Keratinocyte (primary cell): ENCODE measurements around the gene RPP38. TPM values are rescaled to one million over a fixed set of nuclear protein-coding genes. Genes with fewer than 3 reads are reported as not detected.

Experiments used
- DNase-seq: peaks from one replicate; pipeline ENCODE4 v3.0.0-alpha.2; 2011; ENCODE audit warnings: low read depth, missing footprints, low spot score
- FAIRE-seq: peaks from 2 replicates; lab custom pipeline; 2011; peaks lifted over from hg19 to GRCh38; lab: Jason Lieb, UNC
- H2AFZ ChIP-seq: 2 replicates; pipeline ENCODE4 v1.6.0; 2012; ENCODE audit warnings: low read length, control low read depth, inconsistent platforms; ENCODE audit not compliant: control insufficient read depth
- H3K27ac ChIP-seq: 2 replicates; pipeline ENCODE4 v1.5.1; 2011; ENCODE audit warnings: low read length; ENCODE audit not compliant: control insufficient read depth, insufficient read depth
- H3K27me3 ChIP-seq: 3 replicates; pipeline ENCODE4 v1.6.0; 2011; ENCODE audit warnings: low read length; ENCODE audit not compliant: control insufficient read depth, insufficient read depth; ENCODE audit errors: extremely low read depth
- H3K36me3 ChIP-seq, 2 experiments: 2 replicates in 1 of 2; 3 replicates in 1 of 2; pipeline ENCODE4 v1.5.1; 2011; ENCODE audit warnings: low read length in 2 of 2, mild to moderate bottlenecking in 1 of 2; ENCODE audit not compliant: control insufficient read depth in 2 of 2, insufficient read depth in 2 of 2; ENCODE audit errors: extremely low read depth in 1 of 2
- H3K4me1 ChIP-seq: 3 replicates; pipeline ENCODE4 v1.5.1; 2011; ENCODE audit warnings: low read length; ENCODE audit not compliant: control insufficient read depth, insufficient read depth; ENCODE audit errors: extremely low read depth
- H3K4me2 ChIP-seq: 3 replicates; pipeline ENCODE4 v1.6.0; 2011; ENCODE audit warnings: low read depth, low read length; ENCODE audit not compliant: control insufficient read depth, insufficient read depth; ENCODE audit errors: extremely low read depth
- H3K4me3 ChIP-seq, 3 experiments: fragments of 200-600 bp in 1 of 3; sonication (generic) in 1 of 3; 2 replicates in 2 of 3; 3 replicates in 1 of 3; pipeline ENCODE4 v1.5.1; 2011 to 2016; ENCODE audit warnings: low read length in 3 of 3, mild to moderate bottlenecking in 3 of 3, control low read depth in 2 of 3, inconsistent platforms in 1 of 3, low read depth in 1 of 3, mixed read lengths in 1 of 3, mixed run types in 1 of 3, moderate library complexity in 1 of 3; ENCODE audit not compliant: control insufficient read depth in 2 of 3, insufficient read depth in 2 of 3; ENCODE audit errors: extremely low read depth in 1 of 3
- H3K79me2 ChIP-seq: 2 replicates; pipeline ENCODE4 v1.6.0; 2012; ENCODE audit warnings: low read length; ENCODE audit not compliant: control insufficient read depth, insufficient read depth
- H3K9ac ChIP-seq: 3 replicates; pipeline ENCODE4 v1.6.0; 2011; ENCODE audit warnings: low read length; ENCODE audit not compliant: control insufficient read depth, insufficient read depth; ENCODE audit errors: extremely low read depth
- H3K9me1 ChIP-seq: 3 replicates; pipeline ENCODE4 v1.6.0; 2011; ENCODE audit warnings: low read length; ENCODE audit not compliant: control insufficient read depth, insufficient read depth; ENCODE audit errors: extremely low read depth
- H3K9me3 ChIP-seq: 2 replicates; pipeline ENCODE4 v1.5.1; 2012; ENCODE audit warnings: low read depth, low read length; ENCODE audit not compliant: control insufficient read depth
- H4K20me1 ChIP-seq: 3 replicates; pipeline ENCODE4 v1.6.0; 2011; ENCODE audit warnings: low read length; ENCODE audit not compliant: control insufficient read depth, insufficient read depth; ENCODE audit errors: extremely low read depth
- CTCF ChIP-seq, 3 experiments: IDR thresholded peaks in 1 of 3; conservative IDR thresholded peaks in 1 of 3; optimal IDR thresholded peaks in 1 of 3; 2 replicates in 2 of 3; 3 replicates in 1 of 3; pipeline versions ENCODE3 to v1.5.1; 2011; ENCODE audit warnings: low read length in 3 of 3, mild to moderate bottlenecking in 3 of 3, moderate library complexity in 2 of 3, control low read depth in 1 of 3, inconsistent platforms in 1 of 3; ENCODE audit not compliant: insufficient read depth in 2 of 3; ENCODE audit errors: extremely low read depth in 1 of 3
- EZH2 ChIP-seq: IDR thresholded peaks from one replicate; pipeline ENCODE4 v1.6.1; 2012; ENCODE audit warnings: inconsistent platforms, mild to moderate bottlenecking, low read length, moderate library complexity
- dilution Hi-C: fragments of 300-500 bp; cut with MboI; formaldehyde crosslinking; loops from one replicate; pipeline ENCODE4 v1.7.0; 2020; ENCODE audit warnings: low sequenced_read_pairs; ENCODE audit not compliant: extremely low pct_ligation_motif_present
- polyA plus RNA-seq, 5 experiments: library from polyadenylated mRNA; depleted of rRNA in 3 of 5; stranded (reverse) in 3 of 5; stranded (forward) in 1 of 5; unstranded in 1 of 5; fragments of >200 nt; gene quantifications; 1 replicate in 1 of 5; 2 replicates in 3 of 5; 3 replicates in 1 of 5; pipeline versions ENCODE4 v1.2.1 to v1.2.3, GENCODE V29; 2011 to 2012; ENCODE audit warnings: missing spikeins in 2 of 5, low read depth in 1 of 5, low replicate concordance in 1 of 5

The RPP38 gene
- polyA plus RNA-seq, 1 donor (not counting 4 experiments of a cell fraction or from before 2014, with no cell fraction given): 32.4 TPM

- no peaks in the 10 kb centered on the region for H3K79me2 ChIP-seq
- TF ChIP-seq EZH2: no peak
- peak in 1 of 3 experiments; percentile 39 for TF ChIP-seq CTCF (optimal IDR thresholded peaks at IDR 0.05 in 1 of 3, IDR thresholded peaks at IDR 0.05 in 1 of 3, conservative IDR thresholded peaks at IDR 0.05 in 1 of 3; ENCODE audit: extremely low read depth in 1 of 3, insufficient read depth in 2 of 3, low read length in 3 of 3)
- H3K4me3 ChIP-seq: peak within 1 kb of the TSS; percentile 49 to 63 (median 59)
- peak within 1 kb of the TSS; percentile 87 for H2AFZ ChIP-seq
- peak within 1 kb of the TSS; percentile 15 for H3K9ac ChIP-seq
- H3K27ac ChIP-seq: no peak within 1 kb of the TSS
- H3K27me3 ChIP-seq: no peaks in the 10 kb centered on the region
- no peaks in the 10 kb centered on the region for H3K9me3 ChIP-seq
- H4K20me1 ChIP-seq: no peaks in the 10 kb centered on the region
- DNase-seq (no peak), FAIRE-seq (no peak)
- peak within 1 kb of the TSS; percentile 79 for H3K4me2 ChIP-seq
- dilution Hi-C loops: no loop called here
- H3K36me3 ChIP-seq: no peaks in the 10 kb centered on the region
- no peaks in the 10 kb centered on the region for H3K9me1 ChIP-seq
- peaks cover 2% of the 10 kb centered on the region for H3K4me1 ChIP-seq
These were observed 8.5 kb upstream of the RPP38 start, which contains the start of gene ACBD7 for GRCh38 chr10:15088428-15089261. ACBD7 (minus strand) TSS chr10:15088776; CDS start chr10:15088728, 48 bp downstream.

GRCh38 chr10:15091418-15091817 lies 5.7 kb upstream of the RPP38 start:
- H3K36me3 ChIP-seq: no peaks in the 10 kb centered on the region
- H3K27ac ChIP-seq: no peak overlapping the region
- no peak overlapping the region for H3K4me3 ChIP-seq
- no peaks in the 10 kb centered on the region for H4K20me1 ChIP-seq
- dilution Hi-C loops: no loop called here
- no peak overlapping the region for H2AFZ ChIP-seq
- no peaks in the 10 kb centered on the region for H3K27me3 ChIP-seq
- H3K9me3 ChIP-seq: no peaks in the 10 kb centered on the region
- FAIRE-seq (no peak), DNase-seq (no peak)
- H3K9ac ChIP-seq: no peak overlapping the region
- H3K9me1 ChIP-seq: no peaks in the 10 kb centered on the region
- H3K4me2 ChIP-seq: no peak overlapping the region
- H3K79me2 ChIP-seq: no peaks in the 10 kb centered on the region
- no peak for TF ChIP-seq CTCF (optimal IDR thresholded peaks at IDR 0.05 in 1 of 3, IDR thresholded peaks at IDR 0.05 in 1 of 3, conservative IDR thresholded peaks at IDR 0.05 in 1 of 3; ENCODE audit: extremely low read depth in 1 of 3, insufficient read depth in 2 of 3, low read length in 3 of 3)
- no peak for TF ChIP-seq EZH2
- H3K4me1 ChIP-seq: peaks cover 3% of the 10 kb centered on the region
